Colon (tissue), 2 donors: Measurements from ENCODE around the gene DDIAS.
"Not testable (repeated sequence)": the region's sequence is repeated elsewhere in the genome, so short reads cannot be mapped to it uniquely, and the experiment has no call there.

Source experiments
- FAIRE-seq: peaks from 2 replicates; lab custom pipeline; 2012; peaks lifted over from hg19 to GRCh38; lab: Jason Lieb, UNC
- donor health status: control.
- donor health status: control.

Gene DDIAS

DNA sequence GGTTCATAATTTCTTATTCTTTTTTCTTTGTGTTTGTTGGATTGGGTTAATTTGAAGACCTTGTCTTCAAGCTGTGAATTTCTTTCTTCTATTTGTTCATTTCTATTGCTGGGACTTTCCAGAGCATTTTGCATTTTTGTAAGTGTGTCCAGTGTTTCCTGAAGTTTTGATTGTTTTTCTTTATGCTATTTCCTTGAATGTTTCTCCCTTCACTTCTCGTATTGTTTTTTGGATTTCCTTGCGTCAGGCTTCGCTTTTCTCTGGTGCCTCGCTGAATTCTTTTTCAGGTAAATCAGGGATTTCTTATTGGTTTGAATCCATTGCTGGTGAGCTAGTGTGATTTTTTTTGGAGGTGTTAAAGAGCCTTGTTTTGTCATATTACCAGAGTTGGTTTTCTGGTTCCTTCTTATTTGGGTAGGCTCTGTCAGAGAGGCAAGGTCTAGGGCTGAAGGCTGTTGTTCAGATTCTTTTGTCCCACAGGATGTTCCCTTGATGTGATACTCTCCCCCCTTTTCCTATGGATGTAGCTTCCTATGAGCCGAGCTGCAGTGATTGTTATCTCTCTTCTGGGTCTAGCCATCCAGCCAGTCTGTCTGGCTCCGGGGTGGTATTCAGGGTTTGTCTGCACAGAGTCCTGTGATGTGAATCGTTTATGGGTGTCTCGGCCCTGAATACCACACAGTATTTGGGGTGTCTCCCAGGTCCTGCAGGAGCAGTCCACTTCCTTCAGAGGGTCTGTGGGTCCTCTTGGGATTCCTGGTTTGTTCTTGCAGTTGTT is 21.0 kb downstream of the DDIAS start:
- FAIRE-seq: not testable (repeated sequence)

GRCh38 chr11:82924522-82925224 is 23.1 kb downstream of the DDIAS start:
- FAIRE-seq: peak; percentile 36

DNA sequence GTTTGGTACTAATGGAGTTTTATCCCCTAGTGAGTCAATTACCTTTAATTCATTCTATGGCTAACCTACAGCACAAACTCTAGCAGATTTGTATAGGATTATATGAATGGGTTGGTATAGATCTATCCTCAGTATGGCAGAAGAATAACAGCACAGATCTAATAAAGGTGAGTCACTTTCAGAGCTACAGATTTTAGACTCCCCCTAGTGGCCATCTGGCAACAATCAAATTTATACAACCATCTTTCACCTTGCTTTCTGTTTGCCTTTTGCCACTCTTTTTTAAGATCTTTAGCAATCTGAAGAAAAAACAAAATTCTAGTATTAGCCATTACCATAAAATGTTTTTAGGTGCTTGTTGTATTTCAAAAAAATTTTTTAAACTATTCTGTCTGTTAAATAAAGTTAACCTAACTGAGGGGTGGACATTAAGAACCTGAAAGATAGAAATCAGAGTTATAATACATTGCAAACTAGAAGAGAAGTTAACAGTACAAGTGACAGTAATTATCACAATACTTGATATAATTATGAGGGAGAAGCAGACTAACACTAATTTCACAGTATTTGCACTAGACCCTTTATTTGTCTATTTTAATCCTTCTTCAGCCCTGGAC is 25.8 kb downstream of the DDIAS start:
- FAIRE-seq: peak; percentile 88

- FAIRE-seq: no peak
These were observed 27.6 kb downstream of the DDIAS start for GRCh38 chr11:82929121-82929520.

- no peak for FAIRE-seq
These were observed 28.7 kb downstream of the DDIAS start for GRCh38 chr11:82930229-82930628.

DNA sequence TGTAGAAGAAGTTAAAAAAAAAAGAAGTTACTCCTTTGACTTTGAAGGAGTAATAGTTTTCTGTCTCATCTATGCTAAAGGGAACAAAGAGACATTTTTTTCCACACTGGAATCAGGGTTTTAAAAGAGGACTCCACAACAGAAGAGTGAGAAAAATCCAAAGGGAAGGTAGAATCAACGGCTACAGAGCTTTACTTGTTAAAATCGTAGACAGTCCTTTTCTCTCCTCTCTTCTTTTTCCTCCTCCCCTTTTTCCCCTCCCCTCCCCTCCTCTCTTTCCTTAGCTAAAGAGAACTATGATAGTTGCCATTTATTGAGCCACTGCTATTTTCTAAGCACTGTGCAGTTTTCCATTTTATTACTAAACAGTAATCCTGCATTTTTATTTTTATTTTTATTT is 29.2 kb downstream of the DDIAS start:
- no peak for FAIRE-seq

GRCh38 chr11:82932564-82932963 is 31.0 kb downstream of the DDIAS start:
- FAIRE-seq: no peak

GRCh38 chr11:82936261-82936660 is 34.7 kb downstream of the DDIAS start:
- FAIRE-seq: no peak

GRCh38 chr11:82937554-82937953 is 36.0 kb downstream of the DDIAS start:
- no peak for FAIRE-seq

- FAIRE-seq: no peak
These were observed 37.9 kb downstream of the DDIAS start for GRCh38 chr11:82939456-82939855.

- FAIRE-seq: no peak
These were observed 40.8 kb downstream of the DDIAS start for GRCh38 chr11:82942376-82942775.

- not testable (repeated sequence) for FAIRE-seq
These were observed 41.9 kb downstream of the DDIAS start for GRCh38 chr11:82943430-82943829.

DNA sequence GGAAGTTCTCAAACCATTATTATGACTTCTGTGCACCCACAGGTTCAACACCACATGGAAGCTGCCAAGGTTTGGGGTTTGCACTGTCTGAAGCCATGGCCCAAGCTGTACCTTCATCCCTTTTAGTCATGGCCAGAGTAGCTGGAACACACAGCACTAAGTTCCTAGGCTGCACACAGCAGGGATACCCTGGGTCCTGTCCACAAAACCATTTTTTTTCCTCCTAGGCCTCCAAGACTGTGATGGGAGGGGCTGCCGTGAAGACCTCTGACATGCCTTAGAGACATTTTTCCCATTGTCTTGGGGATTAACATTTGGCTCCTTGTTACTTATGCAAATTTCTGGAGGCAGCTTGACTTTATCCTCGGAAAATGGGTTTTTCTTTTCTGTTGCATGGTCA is 42.7 kb downstream of the DDIAS start:
- FAIRE-seq: no peak

GRCh38 chr11:82945041-82945440 is 43.5 kb downstream of the DDIAS start:
- FAIRE-seq: not testable (repeated sequence)

GRCh38 chr11:82945682-82946081 is 44.1 kb downstream of the DDIAS start:
- no peak for FAIRE-seq

DNA sequence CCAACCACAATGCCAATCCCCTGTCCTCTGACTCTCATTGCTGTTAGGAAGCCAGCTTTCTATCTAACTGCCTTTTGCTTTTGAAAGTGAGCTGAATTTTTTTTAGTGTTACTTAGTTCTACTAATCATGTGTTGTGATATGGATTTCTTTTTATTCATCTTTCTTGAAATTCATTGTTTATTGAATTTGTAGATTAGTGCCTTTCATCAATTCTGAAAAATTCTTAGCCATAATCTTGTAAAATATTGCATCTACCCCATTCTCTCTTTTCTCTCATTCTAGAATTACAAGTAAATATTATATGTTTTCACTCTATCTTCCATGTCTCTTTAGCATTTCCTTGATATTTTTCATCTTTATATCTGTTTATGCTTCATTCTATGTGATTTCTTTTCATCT is 47.8 kb downstream of the DDIAS start:
- no peak for FAIRE-seq

DNA sequence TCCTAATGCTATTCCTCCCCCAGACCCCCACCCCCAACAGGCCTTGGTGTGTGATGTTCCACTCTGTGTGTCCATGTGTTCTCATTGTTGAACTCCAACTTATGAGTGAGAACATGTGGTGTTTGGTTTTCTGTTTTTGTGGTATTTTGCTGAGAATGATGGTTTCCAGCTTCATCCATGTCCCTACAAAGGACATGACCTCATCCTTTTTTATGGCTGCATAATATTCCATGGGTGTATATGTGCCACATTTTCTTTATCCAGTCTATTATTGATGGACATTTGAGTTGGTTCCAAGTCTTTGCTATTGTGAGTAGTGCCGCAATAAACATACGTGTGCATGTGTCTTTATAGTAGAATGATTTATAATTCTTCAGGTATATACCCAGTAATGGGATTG is 49.0 kb downstream of the DDIAS start:
- not testable (repeated sequence) for FAIRE-seq

DNA sequence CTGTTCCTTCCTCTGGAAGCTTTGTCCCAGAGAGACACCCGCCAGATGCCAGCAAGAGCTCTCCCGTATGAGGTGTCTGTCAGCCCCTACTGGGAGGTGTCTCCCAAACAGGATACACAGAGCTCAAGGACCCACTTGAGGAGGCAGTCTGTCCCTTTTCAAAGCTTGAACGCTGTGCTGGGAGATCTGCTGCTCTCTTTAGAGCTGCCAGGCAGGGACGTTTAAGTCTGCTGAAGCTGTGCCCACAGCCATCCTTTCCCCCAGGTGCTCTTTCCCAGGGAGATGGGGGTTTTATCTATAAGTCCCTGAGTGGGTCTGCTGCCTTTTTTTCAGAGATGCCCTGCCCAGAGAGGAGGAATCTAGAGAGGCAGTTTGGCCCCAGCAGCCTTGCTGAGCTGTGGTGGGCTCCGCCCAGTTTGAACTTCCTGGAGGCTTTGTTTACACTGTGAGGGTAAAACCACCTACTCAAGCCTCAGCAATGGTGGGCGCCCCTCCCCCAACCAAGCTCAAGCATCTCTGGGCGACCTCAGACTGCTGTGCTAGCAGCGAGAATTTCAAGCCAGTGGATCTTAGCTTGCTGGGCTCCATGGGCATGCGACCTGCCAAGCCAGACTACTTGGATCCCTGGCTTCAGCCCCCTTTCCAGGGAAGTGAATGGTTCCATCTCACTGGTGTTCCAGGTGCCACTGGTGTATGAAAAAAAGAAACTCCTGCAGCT is 54.4 kb downstream of the DDIAS start:
- FAIRE-seq: not testable (repeated sequence)

GRCh38 chr11:82959987-82960778 is 58.6 kb downstream of the DDIAS start:
- FAIRE-seq: no peak

GRCh38 chr11:82960779-82961143 is 59.2 kb downstream of the DDIAS start:
- no peak for FAIRE-seq

DNA sequence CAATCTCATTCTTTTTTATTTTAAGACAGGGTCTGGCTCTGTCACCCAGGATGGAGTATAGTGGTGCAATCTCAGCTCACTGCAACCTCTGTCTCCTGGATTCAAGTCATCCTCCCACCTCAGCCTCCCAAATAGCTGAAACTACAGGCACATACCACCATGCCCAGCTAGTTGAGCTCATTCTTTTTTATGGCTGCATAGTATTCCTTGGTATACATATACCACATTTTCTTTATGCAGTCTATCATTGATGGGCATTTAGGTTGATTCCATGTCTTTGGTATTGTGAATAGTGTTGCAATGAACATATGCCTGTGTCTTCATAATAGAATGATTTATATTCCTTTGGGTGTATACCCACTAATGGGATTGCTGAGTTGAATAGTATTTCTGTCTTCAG is 60.5 kb downstream of the DDIAS start:
- FAIRE-seq: not testable (repeated sequence)

DNA sequence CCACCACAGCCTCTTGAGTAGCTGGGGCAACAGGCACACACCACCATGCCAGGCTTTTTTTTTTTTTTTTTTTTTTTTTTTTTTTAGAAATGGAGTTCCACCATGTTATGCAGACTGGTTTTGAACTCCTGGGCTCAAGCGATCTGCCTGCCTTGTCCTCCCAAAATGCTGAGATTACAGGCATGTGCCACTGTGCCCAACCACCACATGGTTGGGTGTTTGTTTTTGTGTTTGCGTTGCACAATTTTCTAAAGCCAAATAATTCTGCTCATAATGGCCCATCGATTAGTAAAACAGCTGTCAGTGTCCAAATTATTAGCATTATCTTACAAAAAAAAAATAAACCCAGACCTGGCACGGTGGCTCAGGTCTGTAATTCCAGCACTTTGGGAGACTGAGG is 65.8 kb downstream of the DDIAS start:
- FAIRE-seq: no peak
